ENCODE measurements around the gene RPN2. TPM values are rescaled to one million over a fixed set of nuclear protein-coding genes. Genes with fewer than 3 reads are reported as not detected.

The RPN2 gene
- total RNA-seq, 1 experiment from 2014 or later: 220 TPM

GRCh38 chr20:37242503-37242902 lies 63.4 kb downstream of the RPN2 start:
- CTCF ChIA-PET: no interaction called here
- BruUV-seq (replicated peaks): no TSS peak

More at GRCh38 chr20:37242503-37242902, 63.4 kb downstream of the RPN2 start:
- H3K79me2 ChIP-seq (ENCODE audit: insufficient read depth, low read length): no peaks in the 10 kb centered on the region
- H4K20me1 ChIP-seq (ENCODE audit: insufficient read depth): no peaks in the 10 kb centered on the region
- intact Hi-C loops (cut with micrococcal nuclease): no loop called here
- peaks cover 35 to 45% of the 10 kb centered on the region in 2 experiments; a peak in 3 of 4 replicates for H3K36me3 ChIP-seq (ENCODE audit: control insufficient read depth in 1 of 2, insufficient read depth in 2 of 2, low read length in 2 of 2)
- RAD21 ChIA-PET (ENCODE audit: low non-redundant PET in 1 of 2, low total read pairs in 2 of 2, uncharacterized antibody in 2 of 2, unreplicated experiment in 2 of 2): no interaction called here
- H3K27ac ChIP-seq (ENCODE audit: low read depth, low read length): no peak overlapping the region
- no peaks in the 10 kb centered on the region for H3K4me1 ChIP-seq (ENCODE audit: control insufficient read depth in 1 of 2, insufficient read depth in 2 of 2, low read length in 2 of 2)
- H3K27me3 ChIP-seq (ENCODE audit: insufficient read depth, low read length): no peaks in the 10 kb centered on the region
- H3K4me3 ChIP-seq (replicated peaks in 1 of 2; ENCODE audit: low read depth in 1 of 2, low read length in 2 of 2): no peak overlapping the region
- no peak for DNase-seq (ENCODE audit: low read depth, low spot score)
- POLR2A ChIA-PET: no interaction called here
- no peak overlapping the region for H2AFZ ChIP-seq (ENCODE audit: low read depth, low read length, poor library complexity, severe bottlenecking)
- no peak for ATAC-seq
- no peak overlapping the region for H3K4me2 ChIP-seq (ENCODE audit: low read length)
- no peaks in the 10 kb centered on the region for H3K9me3 ChIP-seq (ENCODE audit: control insufficient read depth in 1 of 2, insufficient read depth in 1 of 2, low read depth in 1 of 2, low read length in 2 of 2)
- TF ChIP-seq REST (IDR thresholded peaks at IDR 0.05; ENCODE audit: low read depth) (no peak), FOSL1 (IDR thresholded peaks at IDR 0.05; ENCODE audit: low read depth) (no peak), EZH2 (IDR thresholded peaks at IDR 0.05) (no peak), ELF1 (IDR thresholded peaks at IDR 0.05; ENCODE audit: borderline replicate concordance, low read depth) (no peak), CEBPB (IDR thresholded peaks at IDR 0.05; ENCODE audit: low read depth) (no peak), ZBTB33 (IDR thresholded peaks at IDR 0.05; ENCODE audit: extremely low read depth, insufficient replicate concordance, low read length) (no peak), EGR1 (IDR thresholded peaks at IDR 0.05; ENCODE audit: low read depth) (no peak), ZFX (IDR thresholded peaks at IDR 0.05) (no peak), JUND (IDR thresholded peaks at IDR 0.05) (no peak), CTCF (IDR thresholded peaks at IDR 0.05 in 2 of 3, conservative IDR thresholded peaks at IDR 0.05 in 1 of 3; ENCODE audit: borderline replicate concordance in 1 of 3, insufficient read depth in 1 of 3, low read depth in 2 of 3, low read length in 2 of 3) (no peak), POLR2A (IDR thresholded peaks at IDR 0.05; ENCODE audit: borderline replicate concordance, extremely low read depth, insufficient read depth, insufficient read length) (no peak), SRF (IDR thresholded peaks at IDR 0.05; ENCODE audit: low read depth) (no peak), ATF3 (IDR thresholded peaks at IDR 0.05) (no peak), ZNF274 (IDR thresholded peaks at IDR 0.05; ENCODE audit: low read depth, low read length) (no peak), SIN3A (IDR thresholded peaks at IDR 0.05; ENCODE audit: low read depth) (no peak), CBX3 (IDR thresholded peaks at IDR 0.05; ENCODE audit: low read depth) (no peak), MAX (IDR thresholded peaks at IDR 0.05) (no peak), TCF7L2 (IDR thresholded peaks at IDR 0.05; ENCODE audit: borderline replicate concordance, extremely low read depth, insufficient read depth, insufficient read length) (no peak)
- H3K9me2 ChIP-seq (ENCODE audit: insufficient read depth): no peaks in the 10 kb centered on the region
- H3K9ac ChIP-seq (ENCODE audit: low read length): no peak overlapping the region

Measured in HCT116 (cell line).